HepG2 (cell line): ENCODE measurements around the gene SIVA1. TPM values are rescaled to one million over a fixed set of nuclear protein-coding genes. Genes with fewer than 3 reads are reported as not detected.
A peak's percentile ranks its signal among the peaks of the same experiment; 100 is the strongest.

ENCODE experiments used
- FOXP1 ChIP-seq, 2 experiments: fragments of 450-650 bp in 1 of 2; IDR thresholded peaks; 2 replicates each; pipeline ENCODE4 v1.6.1; 2017 to 2018; ENCODE audit warnings: antibody characterized with exemption in 1 of 2
- IRF2 ChIP-seq: IDR thresholded peaks from 2 replicates; pipeline ENCODE4 v1.6.1; 2018; ENCODE audit warnings: missing genetic modification reagents, missing compliant biosample characterization
- MAFF ChIP-seq: IDR thresholded peaks from 2 replicates; pipeline ENCODE4 v1.6.1; 2011; ENCODE audit warnings: low read depth, low read length, improper control_type of control experiment
- SMAD9 ChIP-seq: sonication (generic); formaldehyde crosslinking; IDR thresholded peaks from 2 replicates; pipeline ENCODE4 v1.5.1; 2020; ENCODE audit warnings: mild to moderate bottlenecking, missing genetic modification reagents
- TP53 ChIP-seq: sonication (generic); formaldehyde crosslinking; conservative IDR thresholded peaks from 2 replicates; pipeline ENCODE4 v1.4.0; 2020; ENCODE audit warnings: missing genetic modification reagents
- TRIM24 ChIP-seq: sonication (generic); formaldehyde crosslinking; IDR thresholded peaks from 2 replicates; pipeline ENCODE4 v1.8.0; 2022; ENCODE audit warnings: mild to moderate bottlenecking, missing genetic modification reagents
- ZMYM4 ChIP-seq: sonication (generic); formaldehyde crosslinking; IDR thresholded peaks from 2 replicates; pipeline ENCODE4 v1.8.1; 2023; ENCODE audit warnings: mild to moderate bottlenecking, missing genetic modification reagents
- ZNF30 ChIP-seq: sonication (generic); formaldehyde crosslinking; IDR thresholded peaks from 2 replicates; pipeline ENCODE4 v1.5.0; 2020; ENCODE audit warnings: mild to moderate bottlenecking, missing genetic modification reagents
- ZNF569 ChIP-seq: sonication (generic); formaldehyde crosslinking; IDR thresholded peaks from 2 replicates; pipeline ENCODE4 v1.5.0; 2020; ENCODE audit warnings: mild to moderate bottlenecking, missing genetic modification reagents, moderate library complexity, borderline replicate concordance
- ZNF616 ChIP-seq: sonication (generic); formaldehyde crosslinking; IDR thresholded peaks from 2 replicates; pipeline ENCODE4 v1.5.0; 2020; ENCODE audit warnings: low read depth, mild to moderate bottlenecking, missing genetic modification reagents
- polyA plus RNA-seq, 8 experiments: library from polyadenylated mRNA; depleted of rRNA in 3 of 8; stranded (reverse) in 7 of 8; unstranded in 1 of 8; fragments of >200 nt; fragmentation: Illumina TruSeq in 4 of 8; extraction: Trizol in 4 of 8; gene quantifications; 2 replicates each; pipeline versions ENCODE4 v1.2.1 to v1.2.3, GENCODE V29; 2011 to 2016; ENCODE audit warnings: low read depth in 4 of 8, missing spikeins in 1 of 8, mixed read lengths in 1 of 8; ENCODE audit not compliant: insufficient read depth in 1 of 8
- total RNA-seq, 5 experiments: library from RNA; depleted of rRNA; stranded (reverse); fragments of >200 nt; fragmentation: Illumina TruSeq; extraction: Trizol; gene quantifications; 2 replicates each; pipeline ENCODE4 v1.2.3, GENCODE V29; 2016; ENCODE audit warnings: low read depth in 1 of 5
- TF ChIP-seq, protein P1 (sequence below): sonication (generic); formaldehyde crosslinking; IDR thresholded peaks from 2 replicates; pipeline ENCODE4 v1.4.0; 2020; ENCODE audit warnings: missing genetic modification reagents
- TF ChIP-seq, protein P2 (sequence below): IDR thresholded peaks from 2 replicates; pipeline ENCODE4 v1.6.1; 2016; ENCODE audit warnings: mild to moderate bottlenecking
- TF ChIP-seq, protein P3 (sequence below): sonication (generic); formaldehyde crosslinking; IDR thresholded peaks from 2 replicates; pipeline ENCODE4 v1.8.0; 2022; ENCODE audit warnings: missing genetic modification reagents, mild to moderate bottlenecking, inconsistent platforms, borderline replicate concordance
- TF ChIP-seq, protein P4 (sequence below): sonication (generic); formaldehyde crosslinking; IDR thresholded peaks from 2 replicates; pipeline ENCODE4 v1.5.0; 2020; ENCODE audit warnings: mild to moderate bottlenecking, missing genetic modification reagents
- TF ChIP-seq, protein P5 (sequence below), 2 experiments: sonication (generic) in 1 of 2; formaldehyde crosslinking in 1 of 2; IDR thresholded peaks; 2 replicates each; pipeline versions ENCODE4 v1.4.0 to v1.6.1; 2016 to 2020; ENCODE audit warnings: borderline replicate concordance in 1 of 2, low read depth in 1 of 2, mild to moderate bottlenecking in 1 of 2, missing genetic modification reagents in 1 of 2
- TF ChIP-seq, protein P6 (sequence below): fragments of 450-650 bp; IDR thresholded peaks from 2 replicates; pipeline ENCODE4 v1.6.1; 2016

Gene SIVA1
- total and polyA plus RNA-seq, 2 of the 13 experiments (the other 11 are each of a cell fraction or from before 2014, with no cell fraction given), result 123 to 186 TPM

DNA sequence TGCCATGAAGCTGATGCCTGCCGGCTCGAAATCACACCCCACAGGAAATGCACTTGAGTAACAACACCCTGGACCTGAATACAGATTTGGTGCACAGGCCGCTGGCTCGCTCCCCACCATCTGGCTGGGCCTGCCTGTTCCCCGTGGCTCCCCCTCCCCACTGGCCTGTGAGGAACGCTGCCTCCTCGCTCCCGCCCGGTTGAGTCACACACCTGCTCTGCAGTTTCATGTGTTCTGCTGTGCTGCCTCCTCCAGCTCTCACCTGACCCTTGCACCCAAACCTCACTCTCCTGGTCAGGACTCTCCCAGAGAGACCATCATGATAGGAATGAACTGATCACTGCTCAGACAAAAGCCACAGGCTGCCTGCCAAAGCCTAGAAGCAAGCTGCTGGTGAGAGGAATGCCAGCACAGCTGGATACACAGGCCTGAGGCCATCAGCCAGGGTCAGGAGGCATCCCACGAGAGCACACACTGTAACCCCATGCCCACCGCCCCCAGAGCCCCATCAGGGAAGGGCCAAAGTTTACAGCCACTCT, 3.8 kb upstream of the SIVA1 start (continued):
- TF ChIP-seq TRIM24 (CRISPR knock-in tag), result no peak
- TF ChIP-seq SMAD9 (CRISPR knock-in tag), result no peak
- TF ChIP-seq, protein P1, sequence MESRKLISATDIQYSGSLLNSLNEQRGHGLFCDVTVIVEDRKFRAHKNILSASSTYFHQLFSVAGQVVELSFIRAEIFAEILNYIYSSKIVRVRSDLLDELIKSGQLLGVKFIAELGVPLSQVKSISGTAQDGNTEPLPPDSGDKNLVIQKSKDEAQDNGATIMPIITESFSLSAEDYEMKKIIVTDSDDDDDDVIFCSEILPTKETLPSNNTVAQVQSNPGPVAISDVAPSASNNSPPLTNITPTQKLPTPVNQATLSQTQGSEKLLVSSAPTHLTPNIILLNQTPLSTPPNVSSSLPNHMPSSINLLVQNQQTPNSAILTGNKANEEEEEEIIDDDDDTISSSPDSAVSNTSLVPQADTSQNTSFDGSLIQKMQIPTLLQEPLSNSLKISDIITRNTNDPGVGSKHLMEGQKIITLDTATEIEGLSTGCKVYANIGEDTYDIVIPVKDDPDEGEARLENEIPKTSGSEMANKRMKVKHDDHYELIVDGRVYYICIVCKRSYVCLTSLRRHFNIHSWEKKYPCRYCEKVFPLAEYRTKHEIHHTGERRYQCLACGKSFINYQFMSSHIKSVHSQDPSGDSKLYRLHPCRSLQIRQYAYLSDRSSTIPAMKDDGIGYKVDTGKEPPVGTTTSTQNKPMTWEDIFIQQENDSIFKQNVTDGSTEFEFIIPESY (CRISPR knock-in tag), result peak; percentile 17; the same call in 1 of the 2 replicates
- no peak for TF ChIP-seq FOXP1 (IDR thresholded peaks at IDR 0.05)
- peak; percentile 29; the same call in 1 of the 2 replicates for TF ChIP-seq FOXP1 (CRISPR knock-in tag; IDR thresholded peaks at IDR 0.05)
- TF ChIP-seq ZNF616 (CRISPR knock-in tag), result no peak
- TF ChIP-seq, protein P2, sequence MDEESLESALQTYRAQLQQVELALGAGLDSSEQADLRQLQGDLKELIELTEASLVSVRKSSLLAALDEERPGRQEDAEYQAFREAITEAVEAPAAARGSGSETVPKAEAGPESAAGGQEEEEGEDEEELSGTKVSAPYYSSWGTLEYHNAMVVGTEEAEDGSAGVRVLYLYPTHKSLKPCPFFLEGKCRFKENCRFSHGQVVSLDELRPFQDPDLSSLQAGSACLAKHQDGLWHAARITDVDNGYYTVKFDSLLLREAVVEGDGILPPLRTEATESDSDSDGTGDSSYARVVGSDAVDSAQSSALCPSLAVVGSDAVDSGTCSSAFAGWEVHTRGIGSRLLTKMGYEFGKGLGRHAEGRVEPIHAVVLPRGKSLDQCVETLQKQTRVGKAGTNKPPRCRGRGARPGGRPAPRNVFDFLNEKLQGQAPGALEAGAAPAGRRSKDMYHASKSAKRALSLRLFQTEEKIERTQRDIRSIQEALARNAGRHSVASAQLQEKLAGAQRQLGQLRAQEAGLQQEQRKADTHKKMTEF (CRISPR knock-in tag), result no peak
- TF ChIP-seq TP53 (CRISPR knock-in tag), result no peak
- TF ChIP-seq, protein P3, sequence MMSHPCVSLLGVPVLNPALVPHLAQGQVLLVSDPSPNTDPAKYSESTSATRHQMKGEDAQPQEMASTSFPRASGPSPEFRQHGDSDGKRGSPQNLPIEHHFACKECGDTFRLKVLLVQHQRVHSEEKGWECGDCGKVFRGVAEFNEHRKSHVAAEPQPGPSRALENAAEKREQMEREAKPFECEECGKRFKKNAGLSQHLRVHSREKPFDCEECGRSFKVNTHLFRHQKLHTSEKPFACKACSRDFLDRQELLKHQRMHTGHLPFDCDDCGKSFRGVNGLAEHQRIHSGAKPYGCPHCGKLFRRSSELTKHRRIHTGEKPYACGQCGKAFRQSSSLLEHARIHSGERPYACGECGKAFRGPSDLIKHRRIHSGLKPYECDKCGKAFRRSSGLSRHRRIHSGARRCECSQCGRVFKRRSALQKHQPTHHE (CRISPR knock-in tag), result no peak
- TF ChIP-seq, protein P4, sequence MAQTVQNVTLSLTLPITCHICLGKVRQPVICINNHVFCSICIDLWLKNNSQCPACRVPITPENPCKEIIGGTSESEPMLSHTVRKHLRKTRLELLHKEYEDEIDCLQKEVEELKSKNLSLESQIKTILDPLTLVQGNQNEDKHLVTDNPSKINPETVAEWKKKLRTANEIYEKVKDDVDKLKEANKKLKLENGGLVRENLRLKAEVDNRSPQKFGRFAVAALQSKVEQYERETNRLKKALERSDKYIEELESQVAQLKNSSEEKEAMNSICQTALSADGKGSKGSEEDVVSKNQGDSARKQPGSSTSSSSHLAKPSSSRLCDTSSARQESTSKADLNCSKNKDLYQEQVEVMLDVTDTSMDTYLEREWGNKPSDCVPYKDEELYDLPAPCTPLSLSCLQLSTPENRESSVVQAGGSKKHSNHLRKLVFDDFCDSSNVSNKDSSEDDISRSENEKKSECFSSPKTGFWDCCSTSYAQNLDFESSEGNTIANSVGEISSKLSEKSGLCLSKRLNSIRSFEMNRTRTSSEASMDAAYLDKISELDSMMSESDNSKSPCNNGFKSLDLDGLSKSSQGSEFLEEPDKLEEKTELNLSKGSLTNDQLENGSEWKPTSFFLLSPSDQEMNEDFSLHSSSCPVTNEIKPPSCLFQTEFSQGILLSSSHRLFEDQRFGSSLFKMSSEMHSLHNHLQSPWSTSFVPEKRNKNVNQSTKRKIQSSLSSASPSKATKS, result no peak
- peak; percentile 7; the same call in 1 of the 2 replicates for TF ChIP-seq MAFF
- TF ChIP-seq, protein P5, sequence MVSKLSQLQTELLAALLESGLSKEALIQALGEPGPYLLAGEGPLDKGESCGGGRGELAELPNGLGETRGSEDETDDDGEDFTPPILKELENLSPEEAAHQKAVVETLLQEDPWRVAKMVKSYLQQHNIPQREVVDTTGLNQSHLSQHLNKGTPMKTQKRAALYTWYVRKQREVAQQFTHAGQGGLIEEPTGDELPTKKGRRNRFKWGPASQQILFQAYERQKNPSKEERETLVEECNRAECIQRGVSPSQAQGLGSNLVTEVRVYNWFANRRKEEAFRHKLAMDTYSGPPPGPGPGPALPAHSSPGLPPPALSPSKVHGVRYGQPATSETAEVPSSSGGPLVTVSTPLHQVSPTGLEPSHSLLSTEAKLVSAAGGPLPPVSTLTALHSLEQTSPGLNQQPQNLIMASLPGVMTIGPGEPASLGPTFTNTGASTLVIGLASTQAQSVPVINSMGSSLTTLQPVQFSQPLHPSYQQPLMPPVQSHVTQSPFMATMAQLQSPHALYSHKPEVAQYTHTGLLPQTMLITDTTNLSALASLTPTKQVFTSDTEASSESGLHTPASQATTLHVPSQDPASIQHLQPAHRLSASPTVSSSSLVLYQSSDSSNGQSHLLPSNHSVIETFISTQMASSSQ (IDR thresholded peaks at IDR 0.05; ENCODE audit: low read depth), result 0 out of 2 replicates have a peak, but pooled peaks have one; percentile 20
- TF ChIP-seq, protein P5 (CRISPR knock-in tag; IDR thresholded peaks at IDR 0.05; ENCODE audit: borderline replicate concordance), result no peak
- no peak; the same call in 1 of the 2 replicates for TF ChIP-seq ZMYM4 (CRISPR knock-in tag)
- TF ChIP-seq ZNF569 (CRISPR knock-in tag), result no peak
- TF ChIP-seq ZNF30 (CRISPR knock-in tag), result no peak
- TF ChIP-seq, protein P6, sequence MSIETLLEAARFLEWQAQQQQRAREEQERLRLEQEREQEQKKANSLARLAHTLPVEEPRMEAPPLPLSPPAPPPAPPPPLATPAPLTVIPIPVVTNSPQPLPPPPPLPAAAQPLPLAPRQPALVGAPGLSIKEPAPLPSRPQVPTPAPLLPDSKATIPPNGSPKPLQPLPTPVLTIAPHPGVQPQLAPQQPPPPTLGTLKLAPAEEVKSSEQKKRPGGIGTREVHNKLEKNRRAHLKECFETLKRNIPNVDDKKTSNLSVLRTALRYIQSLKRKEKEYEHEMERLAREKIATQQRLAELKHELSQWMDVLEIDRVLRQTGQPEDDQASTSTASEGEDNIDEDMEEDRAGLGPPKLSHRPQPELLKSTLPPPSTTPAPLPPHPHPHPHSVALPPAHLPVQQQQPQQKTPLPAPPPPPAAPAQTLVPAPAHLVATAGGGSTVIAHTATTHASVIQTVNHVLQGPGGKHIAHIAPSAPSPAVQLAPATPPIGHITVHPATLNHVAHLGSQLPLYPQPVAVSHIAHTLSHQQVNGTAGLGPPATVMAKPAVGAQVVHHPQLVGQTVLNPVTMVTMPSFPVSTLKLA, result 0 out of 2 replicates have a peak, but pooled peaks have one; percentile 15
- TF ChIP-seq IRF2, result peak; percentile 84
